CD4-positive, CD25-positive, alpha-beta regulatory T cell (primary cell): Measurements from ENCODE around the gene KRTAP21-1. TPM values are rescaled to one million over a fixed set of nuclear protein-coding genes. Genes with fewer than 3 reads are reported as not detected.
A peak's percentile ranks its signal among the peaks of the same experiment; 100 is the strongest.

ENCODE experiments used
- ATAC-seq, 2 donors: fragments of 150-1000 bp; cut with Tn5 transposase; one replicate each; pipeline ENCODE4 v1.10.0; 2021; ENCODE audit warnings: low read depth in 2 of 2, moderate number of reproducible peaks in 2 of 2, moderate library complexity in 1 of 2
- DNase-seq, 3 donors: peaks; one replicate each; pipeline versions ENCODE4 v3.0.0 to v3.0.0-alpha.2; 2012 to 2022; ENCODE audit warnings: mixed read lengths in 1 of 3
- H3K27ac ChIP-seq: one replicate; pipeline ENCODE4 v1.7.0; 2013; ENCODE audit warnings: mild to moderate bottlenecking, low read length; ENCODE audit not compliant: insufficient read depth, poor library complexity, severe bottlenecking
- H3K27me3 ChIP-seq: one replicate; pipeline ENCODE4 v1.7.0; 2013; ENCODE audit warnings: low read length; ENCODE audit not compliant: control insufficient read depth, insufficient read depth
- H3K36me3 ChIP-seq: one replicate; pipeline ENCODE4 v1.7.0; 2013; ENCODE audit warnings: mild to moderate bottlenecking, low read length, moderate library complexity; ENCODE audit not compliant: control insufficient read depth, insufficient read depth
- H3K4me1 ChIP-seq: 2 replicates; pipeline ENCODE4 v1.7.0; 2013; ENCODE audit warnings: mild to moderate bottlenecking, low read length; ENCODE audit not compliant: insufficient read depth, control insufficient read depth, poor library complexity, severe bottlenecking
- H3K4me3 ChIP-seq: one replicate; pipeline ENCODE4 v1.7.0; 2013; ENCODE audit warnings: low read depth, mild to moderate bottlenecking, low read length, moderate library complexity
- H3K9me3 ChIP-seq, 2 experiments: 1 replicate in 1 of 2; 2 replicates in 1 of 2; pipeline ENCODE4 v1.7.0; 2013; ENCODE audit warnings: low read length in 2 of 2, mild to moderate bottlenecking in 1 of 2, moderate library complexity in 1 of 2; ENCODE audit not compliant: control insufficient read depth in 2 of 2
- H3K27ac Mint-ChIP-seq, 3 donors: one replicate each; pipeline ENCODE4 v1.8.0; 2020 to 2022; ENCODE audit warnings: mild to moderate bottlenecking in 3 of 3, mixed read lengths in 3 of 3, moderate library complexity in 2 of 3
- H3K27me3 Mint-ChIP-seq: one replicate; pipeline ENCODE4 v1.8.0; 2022; ENCODE audit warnings: mild to moderate bottlenecking, mixed read lengths
- H3K36me3 Mint-ChIP-seq: one replicate; pipeline ENCODE4 v1.8.0; 2020; ENCODE audit warnings: mixed read lengths
- H3K4me1 Mint-ChIP-seq, 4 donors: one replicate each; pipeline ENCODE4 v1.8.0; 2020 to 2022; ENCODE audit warnings: mixed read lengths in 4 of 4, mild to moderate bottlenecking in 1 of 4
- H3K4me3 Mint-ChIP-seq, 4 donors: one replicate each; pipeline ENCODE4 v1.8.0; 2020 to 2022; ENCODE audit warnings: mild to moderate bottlenecking in 4 of 4, mixed read lengths in 4 of 4, moderate library complexity in 3 of 4
- H3K9me3 Mint-ChIP-seq, 7 donors: one replicate each; pipeline ENCODE4 v1.8.0; 2020 to 2022; ENCODE audit warnings: mixed read lengths in 7 of 7, mild to moderate bottlenecking in 3 of 7, moderate library complexity in 2 of 7
- polyA plus RNA-seq, 4 donors: library from polyadenylated mRNA; unstranded; fragments of 300-500 nt; fragmentation: Illumina TruSeq; gene quantifications; one replicate each; pipeline ENCODE4 v1.2.3, GENCODE V29; 2021
- total RNA-seq: library from RNA; stranded (reverse); gene quantifications from one replicate; pipeline ENCODE4 v1.2.3, GENCODE V29; 2022

Gene KRTAP21-1
- total and polyA plus RNA-seq, 5 donors from 2014 or later = not detected

DNA sequence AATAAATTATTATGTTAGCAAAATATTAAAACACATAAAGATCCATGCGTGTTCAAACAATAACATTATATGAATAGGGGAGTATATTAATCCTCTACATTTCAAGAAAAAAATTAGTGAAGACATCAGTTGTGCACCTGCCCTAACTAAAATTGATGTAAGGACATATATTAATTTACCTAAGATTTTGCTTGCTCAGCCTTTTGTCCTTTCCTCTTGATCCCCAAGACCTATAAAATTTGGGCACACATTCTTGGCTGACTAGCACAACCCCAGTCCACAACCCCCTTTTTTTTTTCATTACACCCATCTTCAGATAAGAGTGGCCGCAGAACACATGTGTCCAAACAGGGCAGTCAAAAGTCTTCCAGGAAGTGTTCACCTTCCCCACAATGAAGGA lies 14.8 kb downstream of the KRTAP21-1 start:
- no peaks in the 10 kb centered on the region for H3K9me3 ChIP-seq
- peaks cover 0 to 3% (median 0%) of the 10 kb centered on the region in 7 donors for H3K9me3 Mint-ChIP-seq
- H3K4me3 ChIP-seq = no peak overlapping the region
- no peak overlapping the region for H3K27ac ChIP-seq
- ATAC-seq (no peak), DNase-seq (no peak)
- no peaks in the 10 kb centered on the region for H3K4me1 Mint-ChIP-seq
- H3K27me3 Mint-ChIP-seq = no peaks in the 10 kb centered on the region
- H3K27me3 ChIP-seq = no peaks in the 10 kb centered on the region
- H3K36me3 ChIP-seq = no peaks in the 10 kb centered on the region
- H3K27ac Mint-ChIP-seq = no peak overlapping the region
- H3K4me3 Mint-ChIP-seq = no peak overlapping the region
- no peaks in the 10 kb centered on the region for H3K36me3 Mint-ChIP-seq
- no peaks in the 10 kb centered on the region for H3K4me1 ChIP-seq

DNA sequence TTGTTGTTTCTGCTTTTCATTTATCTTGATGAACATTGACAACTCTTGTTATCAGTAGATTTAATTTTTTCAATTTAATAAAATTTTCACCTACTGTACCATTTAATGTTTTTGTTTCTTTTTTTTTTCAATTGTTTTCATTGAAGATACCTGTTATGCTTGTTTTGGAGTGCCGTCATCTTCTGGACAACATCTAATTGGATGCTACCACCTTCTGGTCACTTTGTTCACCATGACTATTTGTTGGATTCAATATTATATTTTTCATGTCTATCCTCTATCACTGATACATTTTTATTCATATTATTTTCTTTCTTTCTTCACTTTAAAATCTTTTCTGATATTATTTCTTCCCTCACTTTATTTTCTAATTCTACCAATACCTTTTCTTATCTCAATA lies 22.2 kb downstream of the KRTAP21-1 start:
- ATAC-seq (no peak), DNase-seq (no peak)
- H3K9me3 Mint-ChIP-seq = peaks cover 0 to 6% (median 2%) of the 10 kb centered on the region in 7 donors
- no peaks in the 10 kb centered on the region for H3K4me1 Mint-ChIP-seq
- H3K36me3 Mint-ChIP-seq = no peaks in the 10 kb centered on the region
- no peaks in the 10 kb centered on the region for H3K36me3 ChIP-seq
- no peak overlapping the region for H3K4me3 ChIP-seq
- no peak overlapping the region for H3K27ac ChIP-seq
- no peaks in the 10 kb centered on the region for H3K4me1 ChIP-seq
- H3K4me3 Mint-ChIP-seq = no peak overlapping the region
- H3K9me3 ChIP-seq = no peaks in the 10 kb centered on the region
- no peak overlapping the region for H3K27ac Mint-ChIP-seq
- no peaks in the 10 kb centered on the region for H3K27me3 ChIP-seq
- peaks cover 4% of the 10 kb centered on the region for H3K27me3 Mint-ChIP-seq

DNA sequence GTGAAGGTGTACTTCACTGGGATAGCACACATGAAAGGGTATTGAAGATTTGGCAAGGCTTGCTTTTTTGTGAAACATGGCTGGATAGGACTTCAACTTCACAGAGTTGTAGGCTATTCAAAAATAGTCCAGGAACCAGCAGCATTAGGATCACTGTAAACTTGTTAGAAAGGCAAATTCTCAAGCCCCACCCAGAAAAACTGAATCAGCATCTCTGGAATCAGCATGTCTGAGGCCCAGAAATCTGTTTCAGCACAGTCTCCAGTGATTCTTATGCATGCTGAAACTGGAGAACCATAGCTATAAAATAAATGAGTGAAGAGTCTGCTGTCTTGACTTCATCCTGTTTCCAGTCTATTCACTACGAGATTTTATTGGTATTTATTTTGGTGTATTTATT lies 28.5 kb downstream of the KRTAP21-1 start:
- no peak overlapping the region for H3K27ac Mint-ChIP-seq
- H3K4me1 Mint-ChIP-seq = peaks cover 0 to 4% (median 0%) of the 10 kb centered on the region in 4 donors
- H3K4me3 ChIP-seq = no peak overlapping the region
- DNase-seq = no peak
- H3K27me3 ChIP-seq = peaks cover 2% of the 10 kb centered on the region
- H3K27me3 Mint-ChIP-seq = no peaks in the 10 kb centered on the region
- no peaks in the 10 kb centered on the region for H3K36me3 Mint-ChIP-seq
- H3K27ac ChIP-seq = no peak overlapping the region
- no peak for ATAC-seq
- H3K4me3 Mint-ChIP-seq = no peak overlapping the region
- no peaks in the 10 kb centered on the region for H3K4me1 ChIP-seq
- H3K36me3 ChIP-seq = no peaks in the 10 kb centered on the region
- peaks cover 0 to 16% (median 4%) of the 10 kb centered on the region in 7 donors for H3K9me3 Mint-ChIP-seq
- no peaks in the 10 kb centered on the region for H3K9me3 ChIP-seq

DNA sequence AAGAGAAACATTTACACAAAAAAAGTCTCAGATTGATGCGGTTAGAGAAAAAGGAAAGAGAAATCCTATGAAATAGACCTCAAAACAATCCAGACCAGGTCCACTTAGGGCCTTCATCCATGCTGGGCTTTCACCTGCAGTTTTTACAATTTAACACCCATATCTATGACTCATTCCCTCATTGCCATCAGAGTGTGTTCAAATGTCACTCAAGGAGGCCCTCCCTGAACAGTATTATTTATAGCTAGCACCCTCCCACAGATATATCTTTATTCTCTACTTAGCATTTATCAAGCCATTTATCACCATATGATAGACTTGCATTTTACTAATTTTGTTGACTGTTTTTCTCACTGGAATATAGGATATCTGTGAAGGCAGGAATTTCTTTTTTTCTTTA lies 35.8 kb downstream of the KRTAP21-1 start:
- DNase-seq (no peak), ATAC-seq (no peak)
- no peaks in the 10 kb centered on the region for H3K27me3 ChIP-seq
- H3K4me1 ChIP-seq = no peaks in the 10 kb centered on the region
- no peaks in the 10 kb centered on the region for H3K9me3 ChIP-seq
- H3K36me3 ChIP-seq = no peaks in the 10 kb centered on the region
- no peaks in the 10 kb centered on the region for H3K27me3 Mint-ChIP-seq
- H3K36me3 Mint-ChIP-seq = no peaks in the 10 kb centered on the region
- H3K27ac Mint-ChIP-seq = no peak overlapping the region
- no peak overlapping the region for H3K4me3 Mint-ChIP-seq
- H3K9me3 Mint-ChIP-seq = peaks cover 0 to 12% (median 1%) of the 10 kb centered on the region in 7 donors
- no peak overlapping the region for H3K4me3 ChIP-seq
- H3K4me1 Mint-ChIP-seq = peaks cover 0 to 4% (median 0%) of the 10 kb centered on the region in 4 donors
- H3K27ac ChIP-seq = no peak overlapping the region

DNA sequence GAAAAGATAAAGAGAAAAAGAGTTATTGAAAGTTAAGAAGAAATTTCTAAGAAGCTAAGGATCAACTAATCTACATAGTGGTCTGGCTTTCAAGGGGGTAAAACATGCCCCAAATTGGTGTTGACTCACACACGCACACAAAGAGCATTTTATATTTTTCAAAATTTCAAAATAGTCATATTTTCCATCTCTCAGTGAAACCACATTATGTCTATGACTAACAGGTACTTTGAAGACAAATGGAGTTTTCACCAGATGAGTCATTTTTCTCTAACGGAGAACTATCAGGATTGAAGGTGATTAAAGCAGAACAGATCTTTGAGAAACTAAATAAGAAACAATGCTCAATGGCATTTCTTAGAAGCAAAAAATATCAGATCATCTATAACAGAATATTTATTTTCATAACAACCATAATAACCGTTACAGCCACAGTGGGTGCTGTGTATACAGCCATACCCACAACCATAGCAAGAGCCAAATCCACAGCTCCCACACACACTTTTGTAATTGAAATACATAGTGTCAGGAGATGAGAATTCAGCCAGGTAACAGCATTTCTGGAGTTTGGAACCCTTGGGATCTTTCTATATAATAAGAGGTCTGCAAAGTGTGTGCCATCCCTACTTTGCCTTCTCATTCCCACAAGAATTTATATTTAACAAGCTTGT lies 36.9 kb downstream of the KRTAP21-1 start, which contains the start of gene KRTAP21-3:
KRTAP21-3 (minus strand) TSS at position 539 of the 671 bp plus-strand sequence; CDS start at position 521, 18 bp downstream.
- H3K4me3 Mint-ChIP-seq = no peak within 1 kb of the TSS
- Histone ChIP-seq H3K9me3 (no peaks in the 10 kb centered on the region), H3K4me1 (no peaks in the 10 kb centered on the region), H3K36me3 (no peaks in the 10 kb centered on the region), H3K27me3 (no peaks in the 10 kb centered on the region), H3K4me3 (no peak within 1 kb of the TSS), H3K27ac (no peak within 1 kb of the TSS)
- H3K27ac Mint-ChIP-seq = no peak within 1 kb of the TSS
- DNase-seq = peak in 1 of 3 donors; percentile 0
- no peaks in the 10 kb centered on the region for H3K36me3 Mint-ChIP-seq
- H3K27me3 Mint-ChIP-seq = no peaks in the 10 kb centered on the region
- ATAC-seq = no peak
- peaks cover 0 to 6% (median 1%) of the 10 kb centered on the region in 7 donors for H3K9me3 Mint-ChIP-seq
- H3K4me1 Mint-ChIP-seq = peaks cover 0 to 4% (median 0%) of the 10 kb centered on the region in 4 donors

DNA sequence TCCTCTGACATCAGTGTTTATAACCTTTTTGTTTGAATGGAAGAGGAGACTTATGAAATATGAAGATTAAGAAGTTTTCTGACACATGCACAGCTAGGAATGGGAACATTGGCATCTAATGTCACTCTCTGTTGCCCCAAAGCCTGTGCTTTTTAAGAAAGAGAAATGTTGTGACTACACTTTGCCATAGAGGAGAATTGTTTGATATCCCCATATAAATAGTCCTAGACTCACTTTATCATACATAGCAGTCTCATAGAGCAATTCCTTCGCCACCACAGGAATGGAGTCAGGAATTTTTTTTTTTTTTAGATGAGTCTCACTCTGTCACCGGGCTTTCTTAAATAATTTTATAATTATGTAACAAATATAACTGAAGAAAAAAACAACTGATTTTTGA lies 38.1 kb downstream of the KRTAP21-1 start:
- no peak for DNase-seq
- no peaks in the 10 kb centered on the region for H3K36me3 Mint-ChIP-seq
- no peak for ATAC-seq

DNA sequence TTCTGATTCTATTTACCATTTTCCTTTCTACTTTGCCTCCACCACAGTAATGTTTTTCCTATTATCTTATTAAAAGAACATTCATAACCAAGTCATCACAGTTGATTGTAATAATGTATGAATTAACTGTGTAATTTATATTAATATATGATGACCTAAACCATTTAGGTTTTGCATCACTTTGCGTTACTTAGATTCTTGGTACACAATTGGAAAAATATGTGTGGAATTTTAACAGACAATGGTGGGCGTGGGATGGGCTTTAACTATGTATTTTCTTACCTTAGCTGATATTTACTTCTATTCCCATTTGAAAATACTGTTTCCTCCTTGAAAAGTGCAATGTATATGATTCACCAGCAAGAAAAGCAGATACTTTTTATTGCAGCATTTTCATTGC lies 40.3 kb downstream of the KRTAP21-1 start:
- Mint-ChIP-seq H3K27me3 (peaks cover 5% of the 10 kb centered on the region), H3K27ac (no peak overlapping the region), H3K4me1 (no peaks in the 10 kb centered on the region), H3K4me3 (no peak overlapping the region), H3K36me3 (no peaks in the 10 kb centered on the region), H3K9me3 (peaks cover 0 to 5% (median 0%) of the 10 kb centered on the region in 7 donors)
- H3K27ac ChIP-seq = no peak overlapping the region
- H3K36me3 ChIP-seq = no peaks in the 10 kb centered on the region
- H3K9me3 ChIP-seq = no peaks in the 10 kb centered on the region
- no peak overlapping the region for H3K4me3 ChIP-seq
- no peak for ATAC-seq
- H3K27me3 ChIP-seq = no peaks in the 10 kb centered on the region
- no peak for DNase-seq
- no peaks in the 10 kb centered on the region for H3K4me1 ChIP-seq

More for the DNA sequence above, 38.1 kb downstream of the KRTAP21-1 start:
- Mint-ChIP-seq H3K9me3 (peaks cover 0 to 5% (median 0%) of the 10 kb centered on the region in 7 donors), H3K4me3 (no peak overlapping the region), H3K27ac (no peak overlapping the region), H3K27me3 (no peaks in the 10 kb centered on the region), H3K4me1 (no peaks in the 10 kb centered on the region)
- Histone ChIP-seq H3K27me3 (no peaks in the 10 kb centered on the region), H3K9me3 (no peaks in the 10 kb centered on the region), H3K4me3 (no peak overlapping the region), H3K4me1 (no peaks in the 10 kb centered on the region), H3K27ac (no peak overlapping the region), H3K36me3 (no peaks in the 10 kb centered on the region)

DNA sequence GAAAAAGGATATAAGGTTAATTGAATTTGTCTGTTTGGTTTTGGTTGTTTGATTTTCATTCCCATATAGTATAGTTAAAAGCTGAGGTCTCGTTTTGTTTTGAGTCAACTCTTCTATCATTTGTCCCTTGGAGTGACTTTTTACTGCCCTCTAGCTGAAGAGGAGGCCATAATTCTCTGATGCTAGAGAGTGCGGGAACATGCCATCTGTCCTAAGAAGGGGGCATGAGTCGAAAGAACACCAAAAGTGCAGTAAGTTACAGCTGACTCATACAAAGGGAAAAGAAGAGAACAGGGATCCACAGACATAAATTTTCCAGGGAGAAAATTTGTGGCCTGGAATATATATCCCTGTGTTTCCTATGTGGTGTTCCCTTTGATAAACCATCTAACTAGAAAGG lies 40.8 kb downstream of the KRTAP21-1 start:
- Mint-ChIP-seq H3K9me3 (peaks cover 0 to 5% (median 0%) of the 10 kb centered on the region in 7 donors), H3K27me3 (peaks cover 5% of the 10 kb centered on the region), H3K27ac (no peak overlapping the region), H3K36me3 (no peaks in the 10 kb centered on the region), H3K4me3 (no peak overlapping the region), H3K4me1 (no peaks in the 10 kb centered on the region)
- H3K27me3 ChIP-seq = no peaks in the 10 kb centered on the region
- no peak overlapping the region for H3K4me3 ChIP-seq
- no peaks in the 10 kb centered on the region for H3K36me3 ChIP-seq
- ATAC-seq = no peak
- no peaks in the 10 kb centered on the region for H3K9me3 ChIP-seq
- H3K4me1 ChIP-seq = no peaks in the 10 kb centered on the region
- no peak overlapping the region for H3K27ac ChIP-seq
- DNase-seq = no peak
